HepG2 (cell line): ENCODE results near the gene CD248.

Experiments used
- ATM ChIP-seq: fragments of 450-650 bp; IDR thresholded peaks from 2 replicates; pipeline ENCODE4 v1.7.1; 2017; ENCODE audit warnings: mild to moderate bottlenecking, borderline replicate concordance
- CEBPB ChIP-seq: IDR thresholded peaks from 2 replicates; pipeline ENCODE4 v1.6.1; 2011; ENCODE audit warnings: low read depth, low read length, improper control_type of control experiment, borderline replicate concordance
- CEBPZ ChIP-seq: IDR thresholded peaks from 2 replicates; pipeline ENCODE4 v1.6.1; 2012; ENCODE audit warnings: low read length, improper control_type of control experiment
- CTCF ChIP-seq: sonication (generic); formaldehyde crosslinking; IDR thresholded peaks from 2 replicates; pipeline ENCODE4 v1.5.0; 2020; ENCODE audit warnings: mild to moderate bottlenecking, missing genetic modification reagents, moderate library complexity
- EP300 ChIP-seq, 3 experiments: sonication (generic) in 1 of 3; formaldehyde crosslinking in 1 of 3; IDR thresholded peaks; 2 replicates each; pipeline versions ENCODE4 v1.5.1 to v1.6.1; 2011 to 2020; ENCODE audit warnings: low read depth in 2 of 3, low read length in 2 of 3, borderline replicate concordance in 1 of 3, improper control_type of control experiment in 1 of 3, mild to moderate bottlenecking in 1 of 3, missing genetic modification reagents in 1 of 3, moderate library complexity in 1 of 3
- HCFC1 ChIP-seq: fragments of 150-350 bp; IDR thresholded peaks from 2 replicates; pipeline ENCODE4 v1.6.1; 2014; ENCODE audit warnings: low read depth, low read length
- NFATC3 ChIP-seq: sonication (generic); formaldehyde crosslinking; IDR thresholded peaks from 2 replicates; pipeline ENCODE4 v1.5.1; 2020; ENCODE audit warnings: mild to moderate bottlenecking, missing genetic modification reagents
- RAD51 ChIP-seq: fragments of 450-650 bp; IDR thresholded peaks from 2 replicates; pipeline ENCODE4 v1.6.1; 2016; ENCODE audit warnings: borderline replicate concordance
- ZBTB40 ChIP-seq, 2 experiments: fragments of 450-650 bp in 1 of 2; sonication (generic) in 1 of 2; formaldehyde crosslinking in 1 of 2; IDR thresholded peaks; 2 replicates each; pipeline versions ENCODE4 v1.6.1 to v1.8.0; 2016 to 2022; ENCODE audit warnings: antibody characterized with exemption in 1 of 2, mild to moderate bottlenecking in 1 of 2, missing genetic modification reagents in 1 of 2
- ZNF143 ChIP-seq: sonication (generic); formaldehyde crosslinking; IDR thresholded peaks from 2 replicates; pipeline ENCODE4 v1.4.0; 2020; ENCODE audit warnings: missing genetic modification reagents
- ZNF644 ChIP-seq: IDR thresholded peaks from 2 replicates; pipeline ENCODE4 v1.6.1; 2016; ENCODE audit warnings: low read depth
- ZSCAN12 ChIP-seq: sonication (generic); formaldehyde crosslinking; IDR thresholded peaks from 2 replicates; pipeline ENCODE4 v1.9.0; 2021; ENCODE audit warnings: mild to moderate bottlenecking, missing genetic modification reagents

GRCh38 chr11:66286699-66287098 is 30.1 kb downstream of the CD248 start:
- TF ChIP-seq ZSCAN12 (no peak), CEBPZ (no peak), NFATC3 (no peak), ZBTB40 (IDR thresholded peaks at IDR 0.05) (no peak), ZBTB40 (CRISPR knock-in tag; IDR thresholded peaks at IDR 0.05) (no peak), CTCF (no peak), ZNF644 (no peak), HCFC1 (no peak), CEBPB (no peak), ATM (no peak), EP300 (IDR thresholded peaks at IDR 0.05; ENCODE audit: low read depth in 2 of 2, low read length in 2 of 2) (no peak), EP300 (CRISPR knock-in tag; IDR thresholded peaks at IDR 0.05; ENCODE audit: borderline replicate concordance) (no peak), RAD51 (no peak), ZNF143 (CRISPR knock-in tag) (no peak)
